T-helper 2 cell (primary cell): ENCODE results near the gene FGG.
"Not testable (repeated sequence)": the region's sequence is repeated elsewhere in the genome, so short reads cannot be mapped to it uniquely, and the experiment has no call there.

ENCODE experiments used
- DNase-seq, 5 experiments: peaks; one replicate each; pipeline versions ENCODE4 v3.0.0 to v3.0.0-alpha.2; 2012 to 2022

Gene FGG

DNA sequence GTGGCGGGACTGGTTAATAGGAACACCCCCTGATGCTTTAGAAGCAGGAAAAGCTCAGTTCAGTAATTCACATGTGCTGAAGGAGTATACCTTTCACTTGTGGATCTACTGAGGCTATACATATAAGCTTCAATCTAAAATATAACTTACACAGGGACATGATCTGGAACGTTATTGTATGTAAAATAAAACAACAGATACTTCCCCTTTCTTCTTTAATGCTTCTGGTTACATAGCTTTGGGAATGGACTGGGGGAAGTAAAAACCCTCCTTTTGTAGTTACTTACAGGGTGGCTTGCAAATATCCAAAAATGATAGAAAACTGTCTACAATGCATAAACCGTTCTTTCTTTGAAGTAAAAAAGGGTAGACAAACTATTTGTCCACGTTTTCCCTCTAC lies 1.9 kb downstream of the FGG start:
- DNase-seq, result no peak

DNA sequence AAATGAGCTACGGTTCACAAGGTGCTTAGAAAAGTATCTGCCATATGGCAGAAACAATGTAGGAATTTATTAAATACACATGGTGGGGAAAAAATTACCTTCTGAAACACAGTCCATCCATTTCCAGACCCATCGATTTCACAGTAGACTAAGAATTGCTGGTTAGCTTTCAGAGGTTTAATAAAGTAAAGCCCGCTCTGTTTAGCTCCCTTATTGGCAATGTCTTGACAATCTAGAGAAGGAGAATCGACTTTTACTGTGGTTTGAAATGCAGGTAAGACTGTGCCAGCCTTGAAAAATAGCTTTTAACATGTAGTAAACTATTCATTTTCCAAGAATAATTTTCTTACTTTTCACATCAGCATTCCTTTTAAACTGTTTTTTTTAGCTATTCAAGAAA lies 2.9 kb downstream of the FGG start:
- no peak for DNase-seq

DNA sequence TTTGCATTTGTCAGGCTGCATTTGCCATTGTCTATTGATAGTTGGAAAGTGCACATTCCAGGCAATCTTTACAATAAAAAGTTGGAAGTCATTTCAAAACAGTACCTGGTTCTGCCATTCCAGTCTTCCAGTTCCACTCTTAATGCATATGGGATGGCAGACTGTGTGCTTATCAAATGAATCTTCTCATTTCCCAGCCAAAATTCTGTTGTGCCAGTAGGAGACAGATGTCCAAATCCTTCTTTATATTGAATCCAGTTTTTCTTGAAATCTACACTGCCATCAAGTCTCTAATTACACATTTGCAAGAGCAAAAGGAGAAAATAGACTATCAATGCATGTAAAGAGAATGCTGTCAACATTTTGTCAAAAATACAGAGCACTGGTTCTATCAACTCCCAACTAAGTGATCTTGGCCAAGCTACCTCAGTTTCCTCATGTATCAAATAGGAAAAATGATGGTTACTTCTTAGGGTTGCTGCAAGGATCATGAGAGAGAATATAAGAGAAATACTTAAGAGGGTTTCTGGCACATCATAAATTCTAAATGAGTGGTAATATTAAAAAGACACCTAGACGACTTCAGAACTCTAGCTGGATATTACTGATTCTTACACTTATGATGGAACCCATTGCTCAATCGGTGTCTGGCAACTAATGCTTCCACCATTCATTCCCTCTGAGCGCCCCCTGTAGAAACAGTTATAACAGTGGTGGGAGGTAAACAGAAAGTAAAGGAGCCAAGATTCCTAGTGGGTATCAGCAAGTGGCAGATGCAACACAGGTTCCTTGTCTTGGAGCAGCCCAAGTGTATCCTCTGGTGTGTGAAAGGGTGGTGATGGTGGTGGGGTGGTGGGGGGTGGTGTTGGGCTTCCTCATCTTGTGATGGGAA lies 3.8 kb downstream of the FGG start:
- no peak for DNase-seq

DNA sequence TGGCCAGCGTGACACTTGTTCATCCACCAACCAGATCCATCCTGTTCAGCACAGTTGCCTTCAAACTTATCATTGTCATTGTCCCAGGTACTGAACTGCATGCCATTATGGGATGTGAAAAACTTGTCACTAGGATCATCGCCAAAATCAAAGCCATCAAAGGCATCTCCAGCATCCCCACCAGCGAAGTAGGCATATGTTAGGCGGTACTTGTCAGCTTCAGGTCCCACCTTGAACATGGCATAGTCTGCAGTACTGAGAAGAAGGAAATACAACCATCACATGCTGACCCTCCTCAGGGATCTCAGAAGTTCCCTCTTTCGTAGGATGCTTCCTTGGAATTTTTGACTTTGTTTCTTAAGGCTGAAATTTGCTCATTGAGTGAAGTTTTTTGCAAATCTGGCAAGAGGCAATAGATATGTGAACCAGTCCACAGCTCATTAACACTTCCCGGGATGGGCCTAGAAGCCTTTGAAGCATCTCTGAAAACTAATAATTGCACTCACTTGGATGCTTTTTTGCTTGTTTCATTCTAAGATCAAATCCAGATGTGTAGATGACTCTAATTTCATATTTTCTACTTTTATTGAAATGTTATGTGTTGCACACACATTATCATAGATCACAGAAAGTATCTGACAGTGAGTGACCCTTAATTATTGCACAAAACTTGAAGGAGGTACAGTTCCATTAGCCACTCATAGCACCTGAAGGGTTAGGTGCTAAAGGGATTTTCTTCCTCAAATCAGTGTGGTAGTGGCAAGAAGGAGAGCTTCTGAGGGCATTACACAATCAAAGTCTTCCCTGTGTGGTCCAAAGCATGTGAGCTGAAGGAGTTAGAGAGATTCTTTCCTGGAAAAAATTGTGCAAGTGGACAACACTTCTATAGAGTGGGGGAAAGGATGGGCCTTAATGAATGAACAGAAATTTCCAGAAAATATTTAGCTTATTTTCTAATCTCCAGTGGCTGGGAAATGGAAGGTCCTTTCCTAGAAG lies 5.4 kb downstream of the FGG start:
- no peak for DNase-seq

DNA sequence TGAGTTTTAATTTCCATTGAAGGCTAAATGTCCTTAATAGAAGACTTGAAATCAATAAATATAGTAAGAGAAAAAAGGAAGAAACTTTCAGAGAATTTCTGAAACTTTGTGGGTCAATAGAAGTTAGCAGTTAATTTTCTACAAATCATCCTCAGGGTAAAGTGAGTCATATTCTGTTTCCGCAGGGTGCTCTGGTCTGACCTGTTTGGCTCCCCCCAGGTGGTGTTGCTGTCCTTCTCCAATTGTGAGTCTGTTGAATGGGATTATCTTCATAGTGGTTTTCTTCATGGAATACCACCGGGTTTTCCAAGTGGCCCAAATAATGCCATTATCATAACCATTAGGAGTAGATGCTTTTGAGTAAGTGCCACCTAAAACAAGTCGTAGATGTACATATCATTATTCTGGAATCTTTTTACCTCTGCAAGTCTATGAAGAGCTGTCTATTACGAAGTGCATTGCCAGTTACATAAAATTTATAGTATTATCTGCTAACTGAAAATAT lies 7.7 kb downstream of the FGG start:
- no peak for DNase-seq

DNA sequence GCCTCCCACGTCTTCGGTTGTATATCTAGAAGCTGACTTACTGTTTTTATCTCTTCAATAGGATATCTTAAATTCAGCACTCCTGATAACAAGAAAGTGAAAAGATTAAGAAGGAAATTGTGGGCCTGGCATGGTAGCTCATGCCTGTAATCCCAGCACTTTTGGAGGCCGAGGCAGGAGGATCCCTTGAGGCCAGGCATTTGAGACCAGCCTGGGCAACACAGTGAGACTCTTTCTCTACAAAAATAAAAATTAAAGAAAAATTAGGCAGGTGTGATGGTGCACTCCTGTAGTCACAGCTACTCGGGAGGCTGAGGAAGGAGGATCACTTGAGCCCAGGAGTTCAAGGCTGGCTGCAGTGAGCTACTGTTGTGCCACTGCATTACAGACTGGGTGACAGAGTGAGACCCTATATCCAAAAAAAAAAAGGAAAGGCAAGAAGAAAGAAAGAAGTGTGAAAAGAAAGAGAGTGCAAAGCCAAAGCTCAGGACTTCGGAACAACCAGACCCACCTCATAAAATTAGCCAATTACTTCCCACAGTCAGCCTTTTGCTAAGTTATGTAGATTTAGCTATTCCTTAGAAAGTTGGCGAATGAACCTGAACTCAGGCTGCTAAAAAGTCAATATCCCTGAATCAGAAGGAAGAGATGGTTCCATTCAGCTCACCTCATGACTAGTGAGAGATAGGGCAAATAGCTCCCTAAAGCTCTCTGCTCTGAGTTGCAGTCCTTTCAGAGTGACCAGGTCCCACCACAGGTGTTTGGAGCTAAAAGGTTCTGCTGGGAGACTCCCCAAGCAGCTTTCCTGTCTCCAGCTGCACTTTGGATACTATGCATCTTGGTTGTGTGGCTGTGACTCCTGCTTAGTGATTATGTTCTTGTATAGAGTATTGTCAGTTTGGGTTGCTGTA lies 9.2 kb downstream of the FGG start:
- DNase-seq, result no peak

DNA sequence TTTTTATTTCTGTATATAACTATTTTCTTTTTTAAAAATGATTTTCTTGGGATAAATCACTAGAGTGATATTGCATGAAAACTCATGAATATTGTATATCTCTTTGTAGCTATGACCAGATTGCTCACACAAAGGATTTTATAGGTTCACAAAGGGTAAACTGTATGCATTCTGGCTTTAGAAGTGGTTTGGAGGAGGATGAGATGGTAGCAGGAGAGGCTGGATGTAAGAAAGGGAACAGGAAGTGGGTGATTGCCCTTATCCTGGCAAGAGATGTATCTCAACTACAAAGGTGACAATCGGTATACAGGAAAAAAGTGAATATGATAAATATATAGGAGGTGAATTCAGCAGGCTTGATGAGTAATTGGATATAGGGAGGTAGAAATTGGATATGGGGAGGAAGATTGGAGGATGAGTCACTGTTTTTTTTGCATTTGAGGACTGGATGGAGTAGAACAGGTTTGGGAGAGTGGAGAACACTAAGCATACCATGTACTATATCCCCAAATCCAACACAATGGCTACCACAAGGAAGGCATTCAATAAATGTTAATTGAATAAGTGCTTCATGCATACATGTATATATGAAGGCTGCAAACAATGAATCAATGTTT lies 9.9 kb downstream of the FGG start:
- no peak for DNase-seq

DNA sequence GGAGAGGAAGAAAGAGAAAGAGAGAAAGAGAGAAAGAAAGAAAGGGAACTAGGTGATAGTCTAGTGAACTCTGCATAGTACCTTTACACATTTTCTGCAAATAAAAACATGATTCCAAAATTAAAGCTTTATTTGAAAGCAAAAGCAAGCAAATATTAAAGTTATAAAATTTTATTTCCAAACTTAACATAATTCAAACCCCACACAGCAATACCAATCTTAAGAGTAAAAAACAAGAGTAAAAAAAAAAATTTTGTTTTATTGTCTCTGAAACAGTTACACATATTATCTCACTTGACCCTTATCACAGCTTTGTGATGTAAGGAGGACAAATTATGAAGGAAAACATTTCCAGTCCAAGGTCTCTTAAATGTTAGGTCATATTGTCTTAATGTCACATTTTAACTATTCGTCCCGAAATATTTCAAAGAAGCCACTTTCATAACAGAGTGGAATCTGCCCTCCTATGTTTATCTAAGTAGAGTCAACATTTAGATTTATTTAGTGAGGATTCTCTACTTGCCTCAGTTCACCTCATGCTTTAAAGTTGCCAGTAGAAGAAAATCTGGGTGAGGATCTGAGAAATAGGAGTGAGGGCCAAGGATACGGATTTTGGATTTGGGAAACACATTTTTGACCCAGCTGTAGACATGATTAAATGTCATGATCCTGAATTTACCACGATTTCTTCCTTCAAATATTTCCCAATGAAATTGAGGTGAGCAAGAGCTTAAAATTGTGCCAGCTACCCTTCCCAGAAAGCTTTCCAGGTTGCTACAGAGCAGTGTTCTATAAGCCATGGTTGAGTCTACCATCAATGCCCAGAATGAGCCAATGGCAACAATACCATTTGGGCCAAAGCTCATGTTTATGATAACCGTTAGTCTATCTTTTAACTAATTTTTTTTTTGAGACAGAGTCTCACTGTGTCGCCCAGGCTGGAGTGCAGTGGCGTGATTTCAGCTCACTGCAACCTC lies 14.4 kb downstream of the FGG start:
- DNase-seq, result no peak

DNA sequence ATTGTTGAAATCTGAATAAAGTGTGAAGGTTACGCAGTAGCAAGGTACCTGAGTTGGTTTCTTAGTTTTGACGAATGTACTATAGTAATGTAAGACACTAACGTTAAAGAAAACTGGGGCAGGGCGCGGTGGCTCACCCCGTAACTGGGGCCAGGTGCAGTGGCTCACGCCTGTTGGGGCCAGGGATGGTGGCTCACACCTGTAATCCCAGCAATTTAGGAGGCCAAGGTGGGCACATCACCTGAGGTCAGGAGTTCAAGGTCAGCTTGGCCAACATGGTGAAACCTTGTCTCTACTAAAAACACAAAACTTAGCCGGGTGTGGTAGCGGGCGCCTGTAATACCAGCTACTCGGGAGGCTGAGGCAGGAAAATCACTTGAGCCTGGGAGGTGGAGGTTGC lies 15.2 kb downstream of the FGG start:
- DNase-seq, result not testable (repeated sequence)

DNA sequence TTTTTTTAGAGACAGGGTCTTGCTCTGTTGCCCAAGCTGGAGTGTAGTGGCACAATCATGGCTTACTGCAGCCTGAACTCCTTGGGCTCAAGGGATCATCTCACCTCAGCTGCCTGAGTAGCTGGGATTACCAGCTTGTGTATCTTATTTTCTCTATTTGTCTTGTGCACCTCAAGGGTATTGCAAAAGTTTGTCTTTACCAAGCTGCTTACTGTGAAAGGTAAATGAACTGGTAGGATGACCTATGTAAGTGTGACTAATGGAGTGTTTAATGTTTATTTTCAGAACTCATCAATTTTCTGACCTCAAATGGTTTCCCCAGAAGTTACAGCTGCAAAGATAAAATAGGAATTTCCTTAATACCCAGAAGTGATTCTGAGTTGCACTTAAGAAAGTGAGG lies 16.6 kb downstream of the FGG start:
- no peak for DNase-seq

DNA sequence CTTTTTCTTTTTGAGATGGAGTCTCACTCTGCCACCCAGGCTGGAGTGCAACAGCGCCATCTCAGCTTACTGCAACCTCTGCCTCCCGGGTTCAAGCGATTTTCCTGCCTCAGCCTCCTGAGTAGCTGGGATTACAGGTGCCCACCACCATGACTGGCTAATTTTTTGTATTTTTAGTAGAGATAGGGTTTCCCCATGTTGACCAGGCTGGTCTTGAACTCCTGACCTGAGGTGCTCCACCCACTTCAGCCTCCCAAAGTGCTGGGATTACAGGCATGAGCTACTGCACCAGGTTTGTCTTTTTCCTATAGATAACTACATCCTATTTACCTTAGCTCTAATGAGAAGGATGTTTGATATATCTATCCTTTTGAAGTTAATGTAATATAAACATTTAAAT lies 18.1 kb downstream of the FGG start:
- DNase-seq, result not testable (repeated sequence)

DNA sequence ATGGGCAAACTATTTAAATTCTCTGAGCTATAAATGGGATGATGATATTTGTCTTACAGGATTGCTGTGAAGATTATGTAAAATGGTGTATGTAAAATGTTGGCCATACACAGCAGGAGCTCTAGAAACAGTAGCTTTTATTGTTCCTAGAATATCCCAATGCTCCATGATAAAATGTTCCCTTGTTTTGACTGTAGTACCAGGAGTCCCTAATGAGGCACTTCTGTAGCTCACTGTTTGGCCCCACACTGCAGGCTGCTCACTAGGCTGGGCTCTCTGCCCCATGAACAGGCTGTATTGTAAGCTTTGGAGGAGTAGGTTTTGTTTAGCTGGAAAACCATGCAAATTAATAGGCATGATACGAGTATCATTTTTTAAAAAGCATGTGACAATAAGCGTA lies 18.6 kb downstream of the FGG start:
- DNase-seq, result no peak

DNA sequence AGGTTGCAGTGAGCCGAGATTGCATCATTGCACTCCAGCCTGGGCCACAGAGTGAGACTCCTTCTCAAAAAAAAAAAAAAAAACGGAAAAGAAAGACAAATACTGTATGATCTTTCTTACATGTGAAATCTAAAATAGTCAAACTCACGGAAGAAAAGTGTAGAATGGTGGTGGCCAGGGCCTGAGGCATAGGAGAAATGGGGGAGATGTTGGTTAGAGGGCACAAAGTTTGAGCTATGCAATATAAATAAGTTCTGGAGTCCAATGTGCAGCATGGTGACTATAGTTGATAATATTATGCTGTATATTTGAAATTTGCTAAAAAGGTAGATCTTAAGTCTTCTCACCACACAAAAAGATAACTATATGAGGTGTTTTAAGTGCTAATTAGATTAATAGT lies 20.6 kb downstream of the FGG start:
- DNase-seq, result no peak

DNA sequence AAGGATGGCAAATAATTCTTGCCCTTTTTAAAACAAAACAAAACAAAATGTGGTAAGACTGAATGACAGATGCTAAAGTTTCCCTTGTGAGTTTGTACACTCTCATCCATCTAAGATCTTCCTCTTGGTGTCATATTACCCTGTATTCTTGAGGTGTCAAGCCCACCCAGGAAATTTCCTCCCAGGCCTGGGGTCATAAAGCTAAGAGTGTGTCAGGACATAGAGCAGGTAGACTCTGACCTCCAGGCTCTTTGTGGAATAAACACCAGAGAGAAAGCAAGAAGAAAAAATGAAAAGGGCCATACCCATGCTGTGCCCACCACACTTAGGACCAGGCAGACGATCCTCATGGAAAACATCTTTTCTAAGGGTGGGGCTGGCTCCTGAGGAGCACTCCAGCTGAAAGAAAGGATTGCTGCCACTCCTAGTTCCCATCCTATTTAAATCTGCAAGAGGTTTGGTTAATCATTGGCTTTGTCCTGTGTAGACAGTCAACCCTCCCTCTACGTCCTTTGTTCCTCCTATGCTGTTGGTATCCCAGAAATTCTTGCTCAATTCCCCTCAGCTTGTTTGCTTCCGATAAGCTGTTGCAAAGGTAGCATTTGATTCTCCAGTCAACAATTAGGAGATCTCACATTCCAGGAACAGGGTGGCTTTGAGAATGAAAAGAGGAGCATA lies 22.0 kb downstream of the FGG start, which contains the start of gene FGA:
Gene FGA (minus strand): TSS at position 414 of the 678 bp plus-strand sequence. CDS start 55 bp downstream, at position 359.
- no peak for DNase-seq

DNA sequence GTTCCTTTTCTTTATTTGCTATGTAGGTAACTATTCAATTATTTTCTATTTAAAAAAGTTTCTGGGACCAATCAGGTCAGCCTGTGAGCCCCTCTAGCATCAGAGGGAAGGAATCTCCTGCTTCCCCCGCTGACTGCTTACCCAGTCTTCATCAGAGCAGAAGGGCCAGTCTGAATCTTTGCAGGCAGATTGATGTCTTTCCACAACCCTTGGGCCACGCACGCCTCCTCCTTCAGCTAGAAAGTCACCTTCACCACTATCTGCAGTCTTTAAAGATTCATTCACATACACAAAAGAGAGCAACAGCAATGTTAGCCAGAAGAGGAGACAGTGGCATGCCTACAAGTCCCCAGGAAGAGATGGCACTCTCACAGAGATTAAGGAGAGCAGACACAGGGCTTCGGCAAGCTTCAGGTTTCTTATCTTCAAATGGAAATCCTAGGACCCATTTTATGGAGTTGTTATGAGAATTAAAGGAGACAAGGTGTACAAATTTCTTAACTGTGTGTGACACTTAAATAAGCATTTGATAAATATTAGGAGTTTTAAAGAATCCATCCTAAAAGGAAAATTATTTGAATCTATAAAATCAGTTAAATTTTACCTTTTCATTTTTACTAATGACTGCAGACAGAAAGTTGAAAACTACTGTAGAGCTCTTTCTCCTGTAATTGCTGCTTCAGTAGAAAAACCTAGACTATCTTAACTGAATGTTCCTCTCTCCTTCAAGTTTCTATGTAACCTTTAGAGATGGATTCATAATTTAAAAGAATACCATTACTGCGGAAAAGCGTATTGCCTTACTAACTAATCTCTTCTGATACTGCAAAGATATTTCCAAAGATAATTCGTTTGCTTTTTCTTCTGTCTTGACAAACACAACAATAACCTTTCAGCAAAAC lies 22.9 kb downstream of the FGG start:
- DNase-seq, result no peak

DNA sequence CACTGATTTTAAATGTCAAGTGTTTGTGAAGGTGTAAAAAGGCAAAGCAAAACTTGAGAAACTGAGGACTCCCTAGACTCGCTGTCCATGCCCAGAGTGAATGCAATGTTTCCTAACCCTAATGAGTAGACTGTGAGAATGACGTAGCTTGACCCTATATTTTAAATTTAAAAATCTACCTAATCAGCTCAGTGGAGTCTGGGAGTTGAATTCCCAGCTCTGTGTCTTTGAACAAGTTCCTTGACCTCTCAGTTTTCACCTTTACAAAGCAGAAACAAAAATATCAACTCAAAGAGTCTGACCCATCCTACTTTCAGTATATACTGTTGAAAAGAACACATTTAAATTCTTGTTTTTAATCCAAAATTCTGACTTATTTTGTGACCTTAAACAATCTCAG lies 24.3 kb downstream of the FGG start:
- no peak for DNase-seq

DNA sequence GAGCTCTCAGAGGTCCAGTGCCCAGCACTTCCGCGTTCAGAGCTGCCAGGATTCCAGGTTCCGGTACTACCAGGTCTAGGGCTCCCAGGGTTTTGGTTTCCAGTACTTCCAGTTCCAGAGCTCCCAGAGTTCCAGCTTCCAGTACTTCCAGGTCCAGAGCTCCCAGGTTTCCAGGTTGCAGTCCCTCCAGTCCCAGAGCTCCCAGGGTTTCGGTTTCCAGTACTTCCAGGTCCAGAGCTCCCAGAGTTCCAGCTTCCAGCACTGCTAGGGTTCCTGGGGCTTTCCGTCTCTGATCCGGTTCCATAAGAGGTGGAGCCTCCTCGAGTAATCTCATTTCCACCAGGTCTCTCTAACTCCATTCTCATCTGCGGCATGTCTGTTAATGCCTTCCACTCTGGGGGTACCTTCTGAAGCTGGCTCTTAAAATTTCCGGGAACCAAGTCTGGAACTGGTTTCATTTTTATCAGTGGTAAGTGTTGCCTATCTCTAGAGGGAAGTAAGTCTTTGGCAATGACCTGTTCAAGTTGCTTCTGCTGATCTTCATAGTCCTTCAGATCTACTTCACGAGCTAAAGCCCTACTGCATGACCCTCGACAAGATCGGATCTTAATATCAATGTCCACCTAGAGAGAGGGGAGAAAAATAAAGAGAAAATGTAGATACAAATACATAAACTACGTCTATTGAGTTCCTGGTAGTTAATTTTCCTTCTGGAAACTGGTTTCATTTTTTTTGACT lies 26.0 kb downstream of the FGG start:
- DNase-seq, result no peak
